Vagina (tissue), 2 donors: ENCODE measurements around the gene CTDSP1. TPM values are rescaled to one million over a fixed set of nuclear protein-coding genes. Genes with fewer than 3 reads are reported as not detected.
A peak's percentile ranks its signal among the peaks of the same experiment; 100 is the strongest.

Experiments used
- DNase-seq, 2 donors: peaks; one replicate each; pipeline ENCODE4 v3.0.0-alpha.2; 2017; ENCODE audit errors: extremely low spot score in 2 of 2
- H3K27ac ChIP-seq: fragments of 200-600 bp; sonication (generic); one replicate; pipeline ENCODE4 v1.5.1; 2019
- H3K27me3 ChIP-seq: fragments of 200-600 bp; sonication (generic); one replicate; pipeline ENCODE4 v1.5.1; 2019
- H3K36me3 ChIP-seq, 2 donors: fragments of 200-600 bp; sonication (generic); one replicate each; pipeline ENCODE4 v1.5.1; 2017 to 2019
- H3K4me1 ChIP-seq: fragments of 200-600 bp; sonication (generic); one replicate; pipeline ENCODE4 v1.5.1; 2019
- H3K4me3 ChIP-seq, 2 donors: fragments of 200-600 bp; sonication (generic); 1 replicate in 1 of 2; 2 replicates in 1 of 2; pipeline ENCODE4 v1.5.1; 2016 to 2019
- H3K9me3 ChIP-seq: fragments of 200-600 bp; sonication (generic); one replicate; pipeline ENCODE4 v1.5.1; 2019
- CTCF ChIP-seq, 3 experiments: fragments of 450-650 bp in 2 of 3; fragments of 200-600 bp in 1 of 3; sonication (generic) in 1 of 3; IDR thresholded peaks; one replicate each; pipeline ENCODE4 v1.5.1; 2017 to 2019; ENCODE audit warnings: antibody characterized with exemption in 3 of 3, mild to moderate bottlenecking in 2 of 3, moderate library complexity in 2 of 3
- POLR2A ChIP-seq, 2 donors: fragments of 450-650 bp; IDR thresholded peaks; one replicate each; pipeline ENCODE4 v1.6.1; 2017; ENCODE audit warnings: antibody characterized with exemption in 2 of 2, mild to moderate bottlenecking in 2 of 2, moderate library complexity in 2 of 2
- POLR2AphosphoS5 ChIP-seq, 2 donors: sonication (generic); formaldehyde crosslinking; IDR thresholded peaks; one replicate each; pipeline ENCODE4 v1.9.0; 2017; ENCODE audit warnings: antibody characterized with exemption in 2 of 2, mild to moderate bottlenecking in 2 of 2, low read depth in 1 of 2; ENCODE audit not compliant: insufficient read depth in 1 of 2
- intact Hi-C: fragments of 100-400 bp; cut with DNase I; formaldehyde crosslinking; loops from one replicate; pipeline ENCODE4 v1.15.1; 2023
- total RNA-seq: library from RNA; depleted of rRNA; stranded (reverse); fragments of >200 nt; gene quantifications from one replicate; pipeline ENCODE4 v1.2.3, GENCODE V29; 2016

The CTDSP1 gene
- total RNA-seq, 1 donor from 2014 or later, result 103 TPM

GRCh38 chr2:218397463-218397819 lies 2.2 kb upstream of the CTDSP1 start:
- Histone ChIP-seq H3K27me3 (no peaks in the 10 kb centered on the region), H3K4me1 (peaks cover 34% of the 10 kb centered on the region), H3K4me3 (peak overlapping the region; percentile 79 to 90), H3K36me3 (peaks cover 0 to 12% of the 10 kb centered on the region in 2 donors), H3K9me3 (no peaks in the 10 kb centered on the region), H3K27ac (peak overlapping the region; percentile 99)
- no peak for DNase-seq
- no peak for TF ChIP-seq CTCF (IDR thresholded peaks at IDR 0.05)
- TF ChIP-seq POLR2AphosphoS5 (IDR thresholded peaks at IDR 0.05; ENCODE audit: insufficient read depth in 1 of 2, low read depth in 1 of 2), result no peak
- TF ChIP-seq POLR2A (IDR thresholded peaks at IDR 0.05), result no peak
- intact Hi-C loops, result loop anchor here (5.0 kb wide), 1 partner anchor 105 kb away; the partner anchor contains the start of gene TMBIM1

DNA sequence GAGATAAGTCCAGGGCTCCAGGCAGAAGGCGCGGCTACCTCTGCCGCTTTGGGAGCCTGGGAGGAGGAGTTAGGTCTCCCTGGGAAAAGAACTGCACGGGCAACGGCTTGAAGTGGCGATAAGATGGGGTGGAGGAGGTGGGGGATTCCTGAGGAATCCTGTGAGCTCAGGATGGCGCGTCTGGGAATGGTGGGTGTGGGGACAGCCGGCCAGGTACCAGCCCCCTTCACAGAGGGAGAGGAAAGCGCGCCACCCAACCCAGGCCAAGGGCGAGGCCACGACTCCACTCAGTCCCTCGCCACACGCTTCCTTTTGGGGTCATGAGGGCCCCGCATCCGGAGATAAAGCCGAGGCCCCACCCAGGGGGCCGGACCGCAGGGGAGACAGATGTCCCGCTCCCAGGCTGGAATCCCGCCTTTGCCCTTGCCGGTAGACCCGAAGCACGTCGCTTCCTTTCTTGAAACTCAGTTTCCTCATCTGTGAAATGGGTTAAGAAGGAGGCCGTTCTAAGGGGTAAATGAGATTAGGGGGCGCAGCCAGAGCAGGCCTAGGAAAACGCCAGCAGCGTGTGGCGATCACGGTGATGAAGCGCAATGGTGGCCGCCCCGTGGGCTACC lies 1.7 kb upstream of the CTDSP1 start:
- Histone ChIP-seq H3K4me1 (peaks cover 39% of the 10 kb centered on the region), H3K9me3 (no peaks in the 10 kb centered on the region), H3K4me3 (peak overlapping the region; percentile 79 to 90), H3K27ac (peak overlapping the region; percentile 99), H3K27me3 (no peaks in the 10 kb centered on the region), H3K36me3 (peaks cover 0 to 16% of the 10 kb centered on the region in 2 donors)
- no peak for DNase-seq
- no peak for TF ChIP-seq CTCF (IDR thresholded peaks at IDR 0.05)
- TF ChIP-seq POLR2AphosphoS5 (IDR thresholded peaks at IDR 0.05; ENCODE audit: insufficient read depth in 1 of 2, low read depth in 1 of 2), result peak in 1 of 2 donors; percentile 82
- peak in 1 of 2 donors; percentile 8 for TF ChIP-seq POLR2A (IDR thresholded peaks at IDR 0.05)
- intact Hi-C loops, result loop anchor here (5.0 kb wide), 1 partner anchor 106 kb away; the partner anchor contains the start of gene TMBIM1

GRCh38 chr2:218398437-218399390 lies 954 bp upstream of the CTDSP1 start:
- DNase-seq, result no peak
- intact Hi-C loops, result loop anchor here (5.0 kb wide), 1 partner anchor 106 kb away; the partner anchor contains the start of gene TMBIM1
- H3K4me3 ChIP-seq, result peak overlapping the region; percentile 79 to 90
- H3K9me3 ChIP-seq, result no peaks in the 10 kb centered on the region
- no peaks in the 10 kb centered on the region for H3K27me3 ChIP-seq
- H3K36me3 ChIP-seq, result peaks cover 0 to 23% of the 10 kb centered on the region in 2 donors
- TF ChIP-seq POLR2AphosphoS5 (IDR thresholded peaks at IDR 0.05; ENCODE audit: insufficient read depth in 1 of 2, low read depth in 1 of 2) (peak in 1 of 2 donors; percentile 48), POLR2A (IDR thresholded peaks at IDR 0.05) (peak in 1 of 2 donors; percentile 20), CTCF (IDR thresholded peaks at IDR 0.05) (no peak)
- peaks cover 47% of the 10 kb centered on the region for H3K4me1 ChIP-seq
- peak overlapping the region; percentile 99 for H3K27ac ChIP-seq

DNA sequence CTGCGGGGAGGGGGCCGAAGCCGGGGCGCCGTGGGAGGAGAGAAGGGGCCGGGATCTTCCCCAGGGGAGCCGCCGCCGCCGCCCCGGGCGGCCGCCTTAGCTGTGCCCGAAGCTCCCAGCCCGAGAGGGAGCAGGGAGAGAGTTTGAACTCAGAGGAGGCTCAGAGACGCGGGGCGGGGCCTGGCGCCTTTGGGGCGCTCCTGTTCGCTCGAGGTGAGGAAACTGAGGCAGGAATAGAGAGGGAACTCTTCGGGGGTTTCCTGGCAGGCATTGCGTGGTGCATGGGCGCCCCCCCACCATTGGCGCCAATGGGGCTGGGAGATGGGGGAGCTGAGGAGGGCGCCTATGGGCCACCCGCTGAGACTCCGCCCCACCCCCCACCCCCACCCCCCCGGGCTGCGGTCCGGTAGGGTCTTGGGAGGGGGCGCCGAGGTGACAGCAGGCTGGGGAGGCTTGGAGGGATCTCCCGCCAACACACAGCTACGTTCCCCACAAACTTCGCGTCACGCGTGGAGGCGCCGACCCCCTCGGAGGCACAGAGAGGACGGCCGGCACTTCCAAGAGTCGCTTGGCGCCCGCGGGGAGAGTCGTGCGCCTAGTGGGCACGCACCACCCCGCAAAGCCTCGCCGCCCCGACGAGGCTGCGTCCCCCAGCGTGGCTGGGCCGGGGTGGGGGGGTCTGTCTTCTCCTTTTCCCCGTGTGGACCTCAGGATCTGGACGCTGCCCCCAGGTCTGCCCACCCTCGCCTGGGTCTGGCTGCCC lies 680 bp downstream of the CTDSP1 start:
- H3K27ac ChIP-seq, result peak overlapping the region; percentile 99
- TF ChIP-seq CTCF (IDR thresholded peaks at IDR 0.05) (no peak), POLR2A (IDR thresholded peaks at IDR 0.05) (peak in 1 of 2 donors; percentile 3)
- H3K36me3 ChIP-seq, result peaks cover 0 to 39% of the 10 kb centered on the region in 2 donors
- intact Hi-C loops, result loop anchor here (10.0 kb wide), 2 partner anchors 164 to 244 kb away; partner anchors contain the start of genes CNOT9 and USP37
- peaks cover 63% of the 10 kb centered on the region for H3K4me1 ChIP-seq
- no peaks in the 10 kb centered on the region for H3K27me3 ChIP-seq
- peak overlapping the region; percentile 79 to 90 for H3K4me3 ChIP-seq
- H3K9me3 ChIP-seq, result no peaks in the 10 kb centered on the region
- peak in 1 of 2 donors; percentile 92 for DNase-seq
